Liver (tissue), 9 donors: ENCODE measurements around the gene LAMC3. TPM values are rescaled to one million over a fixed set of nuclear protein-coding genes. Genes with fewer than 3 reads are reported as not detected.

Experiments
- DNase-seq: peaks from one replicate; pipeline ENCODE4 v3.0.0-alpha.2; 2017; ENCODE audit warnings: low spot score
- H3K27ac ChIP-seq, 2 donors: one replicate each; pipeline ENCODE4 v1.7.0; 2013; ENCODE audit warnings: inconsistent platforms in 2 of 2, low read length in 2 of 2, control low read depth in 1 of 2, low read depth in 1 of 2, mild to moderate bottlenecking in 1 of 2
- H3K27me3 ChIP-seq, 4 donors: one replicate each; pipeline versions ENCODE4 v1.6.1 to v1.7.0; 2013; ENCODE audit warnings: low read length in 3 of 4, inconsistent platforms in 1 of 4, mild to moderate bottlenecking in 1 of 4, moderate library complexity in 1 of 4; ENCODE audit not compliant: control insufficient read depth in 4 of 4, insufficient read depth in 4 of 4
- H3K36me3 ChIP-seq, 4 donors: one replicate each; pipeline versions ENCODE4 v1.6.1 to v1.7.0; 2013; ENCODE audit warnings: low read length in 3 of 4, mild to moderate bottlenecking in 3 of 4, low read depth in 1 of 4, moderate library complexity in 1 of 4; ENCODE audit not compliant: control insufficient read depth in 4 of 4, insufficient read depth in 3 of 4
- H3K4me1 ChIP-seq, 4 donors: one replicate each; pipeline versions ENCODE4 v1.6.1 to v1.7.0; 2013; ENCODE audit warnings: low read length in 3 of 4, mild to moderate bottlenecking in 3 of 4, moderate library complexity in 1 of 4; ENCODE audit not compliant: control insufficient read depth in 4 of 4, insufficient read depth in 4 of 4
- H3K4me3 ChIP-seq, 3 donors: one replicate each; pipeline versions ENCODE4 v1.6.1 to v1.7.0; 2013; ENCODE audit warnings: low read length in 3 of 3, control low read depth in 1 of 3, low read depth in 1 of 3, mild to moderate bottlenecking in 1 of 3
- H3K9ac ChIP-seq, 2 donors: one replicate each; pipeline ENCODE4 v1.7.0; 2013; ENCODE audit warnings: low read length in 2 of 2, mild to moderate bottlenecking in 2 of 2, moderate library complexity in 2 of 2, control low read depth in 1 of 2, low read depth in 1 of 2
- H3K9me3 ChIP-seq, 4 donors: one replicate each; pipeline versions ENCODE4 v1.6.1 to v1.7.0; 2013; ENCODE audit warnings: low read length in 3 of 4; ENCODE audit not compliant: control insufficient read depth in 4 of 4
- ATF3 ChIP-seq: IDR thresholded peaks from 2 replicates; pipeline ENCODE4 v1.6.1; 2016; ENCODE audit warnings: antibody characterized with exemption
- CTCF ChIP-seq: fragments of 150-350 bp; IDR thresholded peaks from 2 replicates; pipeline ENCODE4 v1.5.1; 2017; ENCODE audit warnings: improper control_type of control experiment, low read depth, low read length; ENCODE audit not compliant: missing input control
- EGR1 ChIP-seq, 2 donors: IDR thresholded peaks; 2 replicates each; pipeline ENCODE4 v1.6.1; 2016 to 2018; ENCODE audit warnings: antibody characterized with exemption in 2 of 2, low read depth in 2 of 2
- FOXA1 ChIP-seq: IDR thresholded peaks from 2 replicates; pipeline ENCODE4 v1.6.1; 2016; ENCODE audit warnings: antibody characterized with exemption
- FOXA2 ChIP-seq: IDR thresholded peaks from 2 replicates; pipeline ENCODE4 v1.6.1; 2016; ENCODE audit warnings: antibody characterized with exemption
- GABPA ChIP-seq, 2 donors: IDR thresholded peaks in 1 of 2; conservative IDR thresholded peaks in 1 of 2; 2 replicates each; pipeline ENCODE4 v1.6.1; 2016; ENCODE audit warnings: antibody characterized with exemption in 2 of 2, mild to moderate bottlenecking in 1 of 2, moderate library complexity in 1 of 2
- HNF4A ChIP-seq, 2 donors: conservative IDR thresholded peaks; 2 replicates each; pipeline ENCODE4 v1.6.1; 2016; ENCODE audit warnings: antibody characterized with exemption in 2 of 2, mild to moderate bottlenecking in 2 of 2
- JUND ChIP-seq, 2 donors: IDR thresholded peaks; 2 replicates each; pipeline ENCODE4 v1.6.1; 2016; ENCODE audit warnings: antibody characterized with exemption in 2 of 2
- MAX ChIP-seq: IDR thresholded peaks from 2 replicates; pipeline ENCODE4 v1.6.1; 2016; ENCODE audit warnings: antibody characterized with exemption
- NR2F2 ChIP-seq: IDR thresholded peaks from 2 replicates; pipeline ENCODE4 v1.6.1; 2016; ENCODE audit warnings: antibody characterized with exemption
- RAD21 ChIP-seq, 2 donors: IDR thresholded peaks; 2 replicates each; pipeline ENCODE4 v1.6.1; 2016; ENCODE audit warnings: antibody characterized with exemption in 2 of 2, mild to moderate bottlenecking in 2 of 2
- REST ChIP-seq: IDR thresholded peaks from 2 replicates; pipeline ENCODE4 v1.6.1; 2016; ENCODE audit warnings: antibody characterized with exemption, mild to moderate bottlenecking
- RXRA ChIP-seq, 2 donors: IDR thresholded peaks; 2 replicates each; pipeline ENCODE4 v1.6.1; 2017 to 2018; ENCODE audit warnings: antibody characterized with exemption in 2 of 2, mild to moderate bottlenecking in 1 of 2
- SP1 ChIP-seq: IDR thresholded peaks from 2 replicates; pipeline ENCODE4 v1.6.1; 2018; ENCODE audit warnings: antibody characterized with exemption, mild to moderate bottlenecking
- TAF1 ChIP-seq: conservative IDR thresholded peaks from 2 replicates; pipeline ENCODE4 v1.6.1; 2016; ENCODE audit warnings: antibody characterized with exemption, mild to moderate bottlenecking
- YY1 ChIP-seq: IDR thresholded peaks from 2 replicates; pipeline ENCODE4 v1.6.1; 2016; ENCODE audit warnings: antibody characterized with exemption, mild to moderate bottlenecking
- WGBS: extraction: QIAGEN DNeasy Blood & Tissue Kit; methylation state at CpG from one replicate; pipeline ENCODE4 v1.1.7; 2013; 5-methylcytosine and 5-hydroxymethylcytosine counted together
- polyA plus RNA-seq, 2 donors: library from polyadenylated mRNA; stranded (reverse) in 1 of 2; unstranded in 1 of 2; fragments of 200-250 nt in 1 of 2; fragments of >200 nt in 1 of 2; fragmentation: Nextera tagmentation in 1 of 2; extraction: Ambion mirVana in 1 of 2; gene quantifications; one replicate each; pipeline versions ENCODE4 v1.2.1 to v1.2.3, GENCODE V29; 2013 to 2015
- total RNA-seq, 2 donors: library from RNA; depleted of rRNA; stranded (reverse); fragments of >200 nt; gene quantifications; one replicate each; pipeline ENCODE4 v1.2.3, GENCODE V29; 2014
- donor health status: healthy.
- donor health status: healthy.
- donor health status: healthy.
- donor health status: healthy.
- donor health status: healthy.

LAMC3 gene
- total and polyA plus RNA-seq, 4 donors = 1.4 to 5.9 (median 2.9) TPM

- Histone ChIP-seq H3K27ac (no peak overlapping the region), H3K4me1 (no peaks in the 10 kb centered on the region), H3K9me3 (no peaks in the 10 kb centered on the region), H3K4me3 (no peak overlapping the region), H3K27me3 (peaks cover 0 to 9% (median 0%) of the 10 kb centered on the region in 4 donors), H3K9ac (no peak overlapping the region), H3K36me3 (no peaks in the 10 kb centered on the region)
- 75% methylated on average over 5 of the region's 5 CpGs for WGBS
- no peak for DNase-seq
- TF ChIP-seq TAF1 = no peak
- no peak for TF ChIP-seq CTCF
- TF ChIP-seq HNF4A (conservative IDR thresholded peaks at IDR 0.05) = no peak
- no peak for TF ChIP-seq NR2F2
- no peak for TF ChIP-seq FOXA2
- TF ChIP-seq GABPA (IDR thresholded peaks at IDR 0.05 in 1 of 2, conservative IDR thresholded peaks at IDR 0.05 in 1 of 2) = no peak
- no peak for TF ChIP-seq RXRA (IDR thresholded peaks at IDR 0.05)
- no peak for TF ChIP-seq REST
- no peak for TF ChIP-seq EGR1 (IDR thresholded peaks at IDR 0.05; ENCODE audit: low read depth in 2 of 2)
- TF ChIP-seq SP1 = no peak
- no peak for TF ChIP-seq JUND (IDR thresholded peaks at IDR 0.05)
- TF ChIP-seq RAD21 (IDR thresholded peaks at IDR 0.05) = no peak
- TF ChIP-seq YY1 = no peak
- TF ChIP-seq ATF3 = no peak
- TF ChIP-seq FOXA1 = no peak
These were observed 34.3 kb upstream of the LAMC3 start for GRCh38 chr9:130974697-130975096.

- TF ChIP-seq FOXA1 = no peak
- TF ChIP-seq CTCF = no peak
- no peak for TF ChIP-seq RXRA (IDR thresholded peaks at IDR 0.05)
- TF ChIP-seq MAX = no peak
- no peak for TF ChIP-seq FOXA2
- no peak for TF ChIP-seq SP1
- no peak for TF ChIP-seq GABPA (IDR thresholded peaks at IDR 0.05 in 1 of 2, conservative IDR thresholded peaks at IDR 0.05 in 1 of 2)
- no peak for TF ChIP-seq EGR1 (IDR thresholded peaks at IDR 0.05; ENCODE audit: low read depth in 2 of 2)
- no peak for TF ChIP-seq RAD21 (IDR thresholded peaks at IDR 0.05)
- TF ChIP-seq JUND (IDR thresholded peaks at IDR 0.05) = no peak
- no peak for TF ChIP-seq REST
- TF ChIP-seq NR2F2 = no peak
- no peak for TF ChIP-seq HNF4A (conservative IDR thresholded peaks at IDR 0.05)
- WGBS = 90% methylated on average over 5 of the region's 5 CpGs
- Histone ChIP-seq H3K27ac (no peak overlapping the region), H3K9ac (no peak overlapping the region), H3K27me3 (peaks cover 0 to 14% (median 0%) of the 10 kb centered on the region in 4 donors), H3K4me1 (no peaks in the 10 kb centered on the region), H3K4me3 (no peak overlapping the region), H3K36me3 (no peaks in the 10 kb centered on the region), H3K9me3 (no peaks in the 10 kb centered on the region)
- no peak for DNase-seq
These were observed 33.8 kb upstream of the LAMC3 start for GRCh38 chr9:130975156-130975555.
